GM12892 (cell line): ENCODE results near the gene AKR1B1.

ENCODE experiments used
- POLR2A ChIP-seq: IDR thresholded peaks from 2 replicates; pipeline ENCODE4 v1.6.1; 2011; ENCODE audit warnings: low read depth, low read length, control low read depth
- POLR2AphosphoS5 ChIP-seq: IDR thresholded peaks from 2 replicates; pipeline ENCODE4 v1.6.1; 2011; ENCODE audit warnings: low read depth, low read length, control low read depth

GRCh38 chr7:134450294-134451000 is 8.5 kb downstream of the AKR1B1 start:
- no peak for TF ChIP-seq POLR2AphosphoS5
- TF ChIP-seq POLR2A = no peak
